HL-60 (cell line): ENCODE results near the gene EPB41L2.

Experiments used
- DNase-seq, 2 experiments: peaks; one replicate each; pipeline ENCODE4 v3.0.0-alpha.2; 2010 to 2020; ENCODE audit warnings: low read depth in 1 of 2, low spot score in 1 of 2
- H3K27ac ChIP-seq: fragments of 250-450 bp; sonication (Bioruptor Pico); replicated peaks from 2 replicates; pipeline ENCODE4 v1.5.1; 2020; ENCODE audit warnings: mild to moderate bottlenecking, moderate library complexity
- H3K27me3 ChIP-seq: fragments of 250-450 bp; sonication (Bioruptor Pico); 2 replicates; pipeline ENCODE4 v1.5.1; 2021; ENCODE audit warnings: mild to moderate bottlenecking, moderate library complexity; ENCODE audit not compliant: insufficient read depth, poor library complexity, severe bottlenecking
- H3K4me3 ChIP-seq: replicated peaks from 2 replicates; pipeline ENCODE4 v1.5.1; 2011; ENCODE audit warnings: mild to moderate bottlenecking, control low read depth, low read length; ENCODE audit not compliant: insufficient read depth
- GABPA ChIP-seq: IDR thresholded peaks from 2 replicates; pipeline ENCODE4 v1.6.1; 2012; ENCODE audit warnings: low read depth
- POLR2AphosphoS5 ChIP-seq: IDR thresholded peaks from 2 replicates; pipeline ENCODE4 v1.6.1; 2012; ENCODE audit warnings: low read depth
- SPI1 ChIP-seq: IDR thresholded peaks from 2 replicates; pipeline ENCODE4 v1.6.1; 2012; ENCODE audit warnings: low read depth, mild to moderate bottlenecking, borderline replicate concordance
- TF ChIP-seq, protein P1 (sequence below): IDR thresholded peaks from 2 replicates; pipeline ENCODE4 v1.6.1; 2012; ENCODE audit warnings: low read depth; ENCODE audit not compliant: insufficient replicate concordance
- TF ChIP-seq, protein P2 (sequence below): IDR thresholded peaks from one replicate; pipeline ENCODE4 v1.5.1; 2011; ENCODE audit warnings: low read length, control low read depth, inconsistent platforms; ENCODE audit not compliant: insufficient read depth

The EPB41L2 gene

GRCh38 chr6:130995783-130996447 is 67.1 kb downstream of the EPB41L2 start:
- H3K27me3 ChIP-seq: no peaks in the 10 kb centered on the region
- no peak overlapping the region for H3K27ac ChIP-seq
- no peak overlapping the region for H3K4me3 ChIP-seq
- no peak for DNase-seq
- TF ChIP-seq SPI1 (no peak), GABPA (no peak), POLR2AphosphoS5 (no peak)
- TF ChIP-seq, protein P1, sequence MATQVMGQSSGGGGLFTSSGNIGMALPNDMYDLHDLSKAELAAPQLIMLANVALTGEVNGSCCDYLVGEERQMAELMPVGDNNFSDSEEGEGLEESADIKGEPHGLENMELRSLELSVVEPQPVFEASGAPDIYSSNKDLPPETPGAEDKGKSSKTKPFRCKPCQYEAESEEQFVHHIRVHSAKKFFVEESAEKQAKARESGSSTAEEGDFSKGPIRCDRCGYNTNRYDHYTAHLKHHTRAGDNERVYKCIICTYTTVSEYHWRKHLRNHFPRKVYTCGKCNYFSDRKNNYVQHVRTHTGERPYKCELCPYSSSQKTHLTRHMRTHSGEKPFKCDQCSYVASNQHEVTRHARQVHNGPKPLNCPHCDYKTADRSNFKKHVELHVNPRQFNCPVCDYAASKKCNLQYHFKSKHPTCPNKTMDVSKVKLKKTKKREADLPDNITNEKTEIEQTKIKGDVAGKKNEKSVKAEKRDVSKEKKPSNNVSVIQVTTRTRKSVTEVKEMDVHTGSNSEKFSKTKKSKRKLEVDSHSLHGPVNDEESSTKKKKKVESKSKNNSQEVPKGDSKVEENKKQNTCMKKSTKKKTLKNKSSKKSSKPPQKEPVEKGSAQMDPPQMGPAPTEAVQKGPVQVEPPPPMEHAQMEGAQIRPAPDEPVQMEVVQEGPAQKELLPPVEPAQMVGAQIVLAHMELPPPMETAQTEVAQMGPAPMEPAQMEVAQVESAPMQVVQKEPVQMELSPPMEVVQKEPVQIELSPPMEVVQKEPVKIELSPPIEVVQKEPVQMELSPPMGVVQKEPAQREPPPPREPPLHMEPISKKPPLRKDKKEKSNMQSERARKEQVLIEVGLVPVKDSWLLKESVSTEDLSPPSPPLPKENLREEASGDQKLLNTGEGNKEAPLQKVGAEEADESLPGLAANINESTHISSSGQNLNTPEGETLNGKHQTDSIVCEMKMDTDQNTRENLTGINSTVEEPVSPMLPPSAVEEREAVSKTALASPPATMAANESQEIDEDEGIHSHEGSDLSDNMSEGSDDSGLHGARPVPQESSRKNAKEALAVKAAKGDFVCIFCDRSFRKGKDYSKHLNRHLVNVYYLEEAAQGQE: no peak
- TF ChIP-seq, protein P2, sequence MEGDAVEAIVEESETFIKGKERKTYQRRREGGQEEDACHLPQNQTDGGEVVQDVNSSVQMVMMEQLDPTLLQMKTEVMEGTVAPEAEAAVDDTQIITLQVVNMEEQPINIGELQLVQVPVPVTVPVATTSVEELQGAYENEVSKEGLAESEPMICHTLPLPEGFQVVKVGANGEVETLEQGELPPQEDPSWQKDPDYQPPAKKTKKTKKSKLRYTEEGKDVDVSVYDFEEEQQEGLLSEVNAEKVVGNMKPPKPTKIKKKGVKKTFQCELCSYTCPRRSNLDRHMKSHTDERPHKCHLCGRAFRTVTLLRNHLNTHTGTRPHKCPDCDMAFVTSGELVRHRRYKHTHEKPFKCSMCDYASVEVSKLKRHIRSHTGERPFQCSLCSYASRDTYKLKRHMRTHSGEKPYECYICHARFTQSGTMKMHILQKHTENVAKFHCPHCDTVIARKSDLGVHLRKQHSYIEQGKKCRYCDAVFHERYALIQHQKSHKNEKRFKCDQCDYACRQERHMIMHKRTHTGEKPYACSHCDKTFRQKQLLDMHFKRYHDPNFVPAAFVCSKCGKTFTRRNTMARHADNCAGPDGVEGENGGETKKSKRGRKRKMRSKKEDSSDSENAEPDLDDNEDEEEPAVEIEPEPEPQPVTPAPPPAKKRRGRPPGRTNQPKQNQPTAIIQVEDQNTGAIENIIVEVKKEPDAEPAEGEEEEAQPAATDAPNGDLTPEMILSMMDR: no peak

DNA sequence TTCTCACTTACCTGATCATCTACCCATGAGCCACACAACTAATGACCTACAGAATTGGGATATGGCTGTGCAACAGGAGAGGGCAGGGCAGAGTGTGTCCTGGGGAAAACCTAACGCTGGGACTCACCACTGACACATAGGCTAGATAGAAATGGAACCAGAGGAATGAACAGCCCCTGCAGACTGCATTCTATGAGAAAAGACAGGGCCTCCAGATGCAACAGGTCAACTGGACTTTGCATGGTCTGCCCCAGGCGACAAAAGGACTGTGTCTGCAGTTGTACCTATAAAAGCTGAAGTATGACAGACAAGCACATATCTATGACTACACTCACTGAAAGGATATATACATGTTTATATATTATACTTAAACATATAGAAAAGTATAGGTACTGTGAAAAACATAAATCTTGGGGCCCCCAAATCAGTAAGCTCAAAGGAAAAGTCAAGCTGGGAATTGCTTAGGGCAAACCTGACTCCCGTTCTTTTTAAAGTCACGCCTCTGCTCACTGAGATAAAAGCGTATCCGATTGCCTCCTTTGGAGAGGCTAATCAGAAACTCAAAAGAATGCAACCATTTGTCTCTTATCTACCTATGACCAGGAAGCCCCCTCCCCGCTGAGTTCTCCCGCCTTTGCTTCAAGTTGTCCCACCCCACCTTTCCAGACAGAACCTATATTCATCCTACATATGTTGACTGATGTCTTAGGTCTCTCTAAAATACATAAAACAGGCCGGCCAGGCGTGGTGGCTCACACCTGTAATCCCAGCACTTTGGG is 68.5 kb downstream of the EPB41L2 start:
- TF ChIP-seq POLR2AphosphoS5: no peak
- TF ChIP-seq, protein P1: no peak
- TF ChIP-seq GABPA: no peak
- no peak for TF ChIP-seq SPI1
- TF ChIP-seq, protein P2: no peak
- Histone ChIP-seq H3K27ac (no peak overlapping the region), H3K27me3 (no peaks in the 10 kb centered on the region), H3K4me3 (no peak overlapping the region)
- DNase-seq: no peak

DNA sequence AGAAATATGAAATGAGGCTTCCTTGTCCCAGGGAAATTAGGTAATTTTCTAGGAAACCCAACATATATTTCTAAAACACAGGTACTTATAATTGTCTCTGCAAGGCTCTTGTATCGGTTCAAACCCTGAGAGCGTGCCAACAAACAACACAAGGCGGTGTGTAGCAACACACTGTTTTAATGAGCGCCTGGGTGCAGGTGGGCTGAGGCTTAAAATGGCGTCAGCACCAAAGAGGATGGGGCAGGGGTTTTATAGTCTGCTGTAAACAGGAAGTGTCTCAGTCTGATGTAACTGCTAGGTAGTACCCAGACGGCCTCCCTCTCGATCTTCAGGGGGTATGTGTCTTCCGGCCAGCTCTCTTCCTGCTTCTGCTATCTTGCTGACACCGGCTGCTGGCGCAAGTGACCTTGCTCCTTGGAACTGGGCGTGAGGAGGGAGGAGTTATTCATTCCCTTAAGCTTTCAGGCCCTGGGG is 69.7 kb downstream of the EPB41L2 start:
- H3K4me3 ChIP-seq: no peak overlapping the region
- H3K27ac ChIP-seq: no peak overlapping the region
- no peaks in the 10 kb centered on the region for H3K27me3 ChIP-seq
- DNase-seq: peak in 1 of 2 experiments; percentile 1
- TF ChIP-seq, protein P2: no peak
- TF ChIP-seq, protein P1: no peak
- TF ChIP-seq GABPA (no peak), SPI1 (no peak), POLR2AphosphoS5 (no peak)
